HepG2 (cell line): ENCODE data around the gene TSPAN31. TPM values are rescaled to one million over a fixed set of nuclear protein-coding genes. Genes with fewer than 3 reads are reported as not detected.
A peak's percentile ranks its signal among the peaks of the same experiment; 100 is the strongest.

Experiments
- ELF4 ChIP-seq: sonication (generic); formaldehyde crosslinking; IDR thresholded peaks from 2 replicates; pipeline ENCODE4 v1.5.0; 2020; ENCODE audit warnings: missing genetic modification reagents, mild to moderate bottlenecking, moderate library complexity, borderline replicate concordance
- FOXJ3 ChIP-seq: sonication (generic); formaldehyde crosslinking; IDR thresholded peaks from 2 replicates; pipeline ENCODE4 v1.4.0; 2020; ENCODE audit warnings: missing genetic modification reagents, mild to moderate bottlenecking, borderline replicate concordance
- FOXO1 ChIP-seq: sonication (generic); formaldehyde crosslinking; IDR thresholded peaks from 2 replicates; pipeline ENCODE4 v1.4.0; 2020; ENCODE audit warnings: missing genetic modification reagents
- GLI4 ChIP-seq: sonication (generic); formaldehyde crosslinking; IDR thresholded peaks from 2 replicates; pipeline ENCODE4 v1.5.1; 2020; ENCODE audit warnings: missing genetic modification reagents, mild to moderate bottlenecking, moderate library complexity, borderline replicate concordance
- KDM2A ChIP-seq: sonication (generic); formaldehyde crosslinking; IDR thresholded peaks from 2 replicates; pipeline ENCODE4 v1.4.0; 2020; ENCODE audit warnings: low read depth, missing genetic modification reagents, borderline replicate concordance
- NAIF1 ChIP-seq: sonication (generic); formaldehyde crosslinking; IDR thresholded peaks from 2 replicates; pipeline ENCODE4 v1.5.0; 2020; ENCODE audit warnings: mild to moderate bottlenecking, missing genetic modification reagents, borderline replicate concordance
- NFE2 ChIP-seq: sonication (generic); formaldehyde crosslinking; IDR thresholded peaks from 2 replicates; pipeline ENCODE4 v1.4.0; 2020; ENCODE audit warnings: missing genetic modification reagents
- NR2C2 ChIP-seq: sonication (generic); formaldehyde crosslinking; IDR thresholded peaks from 2 replicates; pipeline ENCODE4 v1.4.0; 2020; ENCODE audit warnings: missing genetic modification reagents, mild to moderate bottlenecking, moderate library complexity, borderline replicate concordance
- NR2F2 ChIP-seq: IDR thresholded peaks from 2 replicates; pipeline ENCODE4 v1.6.1; 2012; ENCODE audit warnings: low read depth, inconsistent platforms, borderline replicate concordance
- PAX8 ChIP-seq: sonication (generic); formaldehyde crosslinking; IDR thresholded peaks from 2 replicates; pipeline ENCODE4 v1.8.0; 2022; ENCODE audit warnings: mild to moderate bottlenecking, missing genetic modification reagents, borderline replicate concordance
- POLR2G ChIP-seq: fragments of 200-400 bp; formaldehyde crosslinking; IDR thresholded peaks from 2 replicates; pipeline ENCODE4 v1.6.1; 2018; ENCODE audit warnings: mild to moderate bottlenecking, low read depth, low read length, moderate library complexity
- REPIN1 ChIP-seq: sonication (generic); formaldehyde crosslinking; IDR thresholded peaks from 2 replicates; pipeline ENCODE4 v1.8.0; 2022; ENCODE audit warnings: missing genetic modification reagents, low read depth, mild to moderate bottlenecking, borderline replicate concordance
- RFX1 ChIP-seq: fragments of 450-650 bp; IDR thresholded peaks from 2 replicates; pipeline ENCODE4 v1.6.1; 2017
- SP2 ChIP-seq: sonication (generic); formaldehyde crosslinking; IDR thresholded peaks from 2 replicates; pipeline ENCODE4 v1.5.1; 2020; ENCODE audit warnings: mild to moderate bottlenecking, missing genetic modification reagents
- ZIK1 ChIP-seq: sonication (generic); formaldehyde crosslinking; IDR thresholded peaks from 2 replicates; pipeline ENCODE4 v1.5.0; 2020; ENCODE audit warnings: mild to moderate bottlenecking, low read depth, missing genetic modification reagents, borderline replicate concordance
- ZKSCAN5 ChIP-seq: sonication (generic); formaldehyde crosslinking; IDR thresholded peaks from 2 replicates; pipeline ENCODE4 v1.5.1; 2020; ENCODE audit warnings: mild to moderate bottlenecking, missing genetic modification reagents
- ZNF501 ChIP-seq: sonication (generic); formaldehyde crosslinking; IDR thresholded peaks from 2 replicates; pipeline ENCODE4 v1.5.1; 2020; ENCODE audit warnings: mild to moderate bottlenecking, moderate library complexity, missing genetic modification reagents
- ZNF530 ChIP-seq: sonication (generic); formaldehyde crosslinking; IDR thresholded peaks from 2 replicates; pipeline ENCODE4 v1.5.0; 2020; ENCODE audit warnings: low read depth, mild to moderate bottlenecking, missing genetic modification reagents
- ZNF816 ChIP-seq: sonication (generic); formaldehyde crosslinking; IDR thresholded peaks from 2 replicates; pipeline ENCODE4 v1.8.0; 2022; ENCODE audit warnings: missing genetic modification reagents, mild to moderate bottlenecking, borderline replicate concordance
- polyA plus RNA-seq, 8 experiments: library from polyadenylated mRNA; depleted of rRNA in 3 of 8; stranded (reverse) in 7 of 8; unstranded in 1 of 8; fragments of >200 nt; fragmentation: Illumina TruSeq in 4 of 8; extraction: Trizol in 4 of 8; gene quantifications; 2 replicates each; pipeline versions ENCODE4 v1.2.1 to v1.2.3, GENCODE V29; 2011 to 2016; ENCODE audit warnings: low read depth in 4 of 8, missing spikeins in 1 of 8, mixed read lengths in 1 of 8; ENCODE audit not compliant: insufficient read depth in 1 of 8
- total RNA-seq, 5 experiments: library from RNA; depleted of rRNA; stranded (reverse); fragments of >200 nt; fragmentation: Illumina TruSeq; extraction: Trizol; gene quantifications; 2 replicates each; pipeline ENCODE4 v1.2.3, GENCODE V29; 2016; ENCODE audit warnings: low read depth in 1 of 5
- TF ChIP-seq, protein P1 (sequence below): sonication (generic); IDR thresholded peaks from 2 replicates; pipeline ENCODE4 v1.6.1; 2016; ENCODE audit warnings: low read depth, borderline replicate concordance
- TF ChIP-seq, protein P2 (sequence below): sonication (generic); formaldehyde crosslinking; IDR thresholded peaks from 2 replicates; pipeline ENCODE4 v1.4.0; 2020; ENCODE audit warnings: missing genetic modification reagents, borderline replicate concordance
- TF ChIP-seq, protein P3 (sequence below): sonication (generic); formaldehyde crosslinking; IDR thresholded peaks from 2 replicates; pipeline ENCODE4 v1.4.0; 2020; ENCODE audit warnings: mild to moderate bottlenecking, missing genetic modification reagents
- TF ChIP-seq, protein P4 (sequence below): sonication (generic); formaldehyde crosslinking; IDR thresholded peaks from 2 replicates; pipeline ENCODE4 v1.4.0; 2020; ENCODE audit warnings: missing genetic modification reagents, borderline replicate concordance
- TF ChIP-seq, protein P5 (sequence below): sonication (generic); formaldehyde crosslinking; IDR thresholded peaks from 2 replicates; pipeline ENCODE4 v1.8.1; 2023; ENCODE audit warnings: missing genetic modification reagents, mild to moderate bottlenecking, borderline replicate concordance

TSPAN31 gene
- total and polyA plus RNA-seq, 2 of the 13 experiments (the other 11 are each of a cell fraction or from before 2014, with no cell fraction given) = 10.4 to 24.6 TPM

DNA sequence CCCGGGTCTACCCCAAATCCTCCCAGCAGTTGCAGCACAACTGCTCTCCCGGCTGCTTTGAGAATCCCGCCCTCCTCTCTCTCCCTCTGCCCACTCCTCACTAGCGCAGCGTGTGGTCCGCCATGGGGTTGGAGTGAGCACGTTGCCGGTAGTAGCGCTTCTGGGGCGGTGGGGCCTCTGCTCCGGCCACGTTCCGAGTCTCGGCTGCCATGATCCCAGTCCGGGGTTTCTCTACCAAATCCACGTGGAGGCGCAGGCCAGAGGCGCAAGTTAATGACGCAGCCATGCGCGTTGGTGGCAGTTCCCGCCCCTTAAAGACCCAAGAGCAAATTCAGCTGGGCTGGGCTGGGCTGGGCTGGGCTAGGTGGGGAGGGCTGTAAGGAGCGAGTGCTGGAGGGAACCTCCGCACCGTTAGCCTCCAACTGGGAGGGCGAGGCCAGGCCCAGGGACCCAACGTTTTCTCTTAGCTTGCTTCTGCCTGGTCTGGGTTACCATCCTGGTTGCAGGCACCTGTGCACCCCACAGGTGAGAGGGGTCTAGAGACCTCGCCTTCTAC lies 27.1 kb downstream of the TSPAN31 start, which contains the start of gene METTL1 (continued):
- TF ChIP-seq, protein P1, sequence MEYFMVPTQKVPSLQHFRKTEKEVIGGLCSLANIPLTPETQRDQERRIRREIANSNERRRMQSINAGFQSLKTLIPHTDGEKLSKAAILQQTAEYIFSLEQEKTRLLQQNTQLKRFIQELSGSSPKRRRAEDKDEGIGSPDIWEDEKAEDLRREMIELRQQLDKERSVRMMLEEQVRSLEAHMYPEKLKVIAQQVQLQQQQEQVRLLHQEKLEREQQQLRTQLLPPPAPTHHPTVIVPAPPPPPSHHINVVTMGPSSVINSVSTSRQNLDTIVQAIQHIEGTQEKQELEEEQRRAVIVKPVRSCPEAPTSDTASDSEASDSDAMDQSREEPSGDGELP = peak; percentile 87; the same call in 1 of the 2 replicates
- peak; percentile 12; the same call in 1 of the 2 replicates for TF ChIP-seq FOXO1 (CRISPR knock-in tag)
- no peak for TF ChIP-seq RFX1
- no peak for TF ChIP-seq SP2 (CRISPR knock-in tag)
- TF ChIP-seq ZKSCAN5 = no peak
- TF ChIP-seq ZIK1 (CRISPR knock-in tag) = no peak
- no peak for TF ChIP-seq FOXJ3 (CRISPR knock-in tag)
- TF ChIP-seq, protein P2, sequence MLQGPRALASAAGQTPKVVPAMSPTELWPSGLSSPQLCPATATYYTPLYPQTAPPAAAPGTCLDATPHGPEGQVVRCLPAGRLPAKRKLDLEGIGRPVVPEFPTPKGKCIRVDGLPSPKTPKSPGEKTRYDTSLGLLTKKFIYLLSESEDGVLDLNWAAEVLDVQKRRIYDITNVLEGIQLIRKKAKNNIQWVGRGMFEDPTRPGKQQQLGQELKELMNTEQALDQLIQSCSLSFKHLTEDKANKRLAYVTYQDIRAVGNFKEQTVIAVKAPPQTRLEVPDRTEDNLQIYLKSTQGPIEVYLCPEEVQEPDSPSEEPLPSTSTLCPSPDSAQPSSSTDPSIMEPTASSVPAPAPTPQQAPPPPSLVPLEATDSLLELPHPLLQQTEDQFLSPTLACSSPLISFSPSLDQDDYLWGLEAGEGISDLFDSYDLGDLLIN (CRISPR knock-in tag) = no peak
- peak; percentile 93 for TF ChIP-seq POLR2G
- peak; percentile 57; the same call in 1 of the 2 replicates for TF ChIP-seq NAIF1 (CRISPR knock-in tag)
- no peak for TF ChIP-seq NFE2 (CRISPR knock-in tag)
- TF ChIP-seq NR2F2 = no peak
- TF ChIP-seq GLI4 = no peak; the same call in 1 of the 2 replicates
- TF ChIP-seq, protein P3, sequence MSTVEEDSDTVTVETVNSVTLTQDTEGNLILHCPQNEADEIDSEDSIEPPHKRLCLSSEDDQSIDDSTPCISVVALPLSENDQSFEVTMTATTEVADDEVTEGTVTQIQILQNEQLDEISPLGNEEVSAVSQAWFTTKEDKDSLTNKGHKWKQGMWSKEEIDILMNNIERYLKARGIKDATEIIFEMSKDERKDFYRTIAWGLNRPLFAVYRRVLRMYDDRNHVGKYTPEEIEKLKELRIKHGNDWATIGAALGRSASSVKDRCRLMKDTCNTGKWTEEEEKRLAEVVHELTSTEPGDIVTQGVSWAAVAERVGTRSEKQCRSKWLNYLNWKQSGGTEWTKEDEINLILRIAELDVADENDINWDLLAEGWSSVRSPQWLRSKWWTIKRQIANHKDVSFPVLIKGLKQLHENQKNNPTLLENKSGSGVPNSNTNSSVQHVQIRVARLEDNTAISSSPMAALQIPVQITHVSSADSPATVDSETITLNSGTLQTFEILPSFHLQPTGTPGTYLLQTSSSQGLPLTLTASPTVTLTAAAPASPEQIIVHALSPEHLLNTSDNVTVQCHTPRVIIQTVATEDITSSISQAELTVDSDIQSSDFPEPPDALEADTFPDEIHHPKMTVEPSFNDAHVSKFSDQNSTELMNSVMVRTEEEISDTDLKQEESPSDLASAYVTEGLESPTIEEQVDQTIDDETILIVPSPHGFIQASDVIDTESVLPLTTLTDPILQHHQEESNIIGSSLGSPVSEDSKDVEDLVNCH (CRISPR knock-in tag) = no peak; the same call in 1 of the 2 replicates
- TF ChIP-seq ELF4 = peak; percentile 86; the same call in 1 of the 2 replicates
- TF ChIP-seq KDM2A (CRISPR knock-in tag) = peak; percentile 78; the same call in 1 of the 2 replicates
- TF ChIP-seq ZNF530 (CRISPR knock-in tag) = no peak
- TF ChIP-seq ZNF816 (CRISPR knock-in tag) = no peak; the same call in 1 of the 2 replicates
- TF ChIP-seq, protein P4, sequence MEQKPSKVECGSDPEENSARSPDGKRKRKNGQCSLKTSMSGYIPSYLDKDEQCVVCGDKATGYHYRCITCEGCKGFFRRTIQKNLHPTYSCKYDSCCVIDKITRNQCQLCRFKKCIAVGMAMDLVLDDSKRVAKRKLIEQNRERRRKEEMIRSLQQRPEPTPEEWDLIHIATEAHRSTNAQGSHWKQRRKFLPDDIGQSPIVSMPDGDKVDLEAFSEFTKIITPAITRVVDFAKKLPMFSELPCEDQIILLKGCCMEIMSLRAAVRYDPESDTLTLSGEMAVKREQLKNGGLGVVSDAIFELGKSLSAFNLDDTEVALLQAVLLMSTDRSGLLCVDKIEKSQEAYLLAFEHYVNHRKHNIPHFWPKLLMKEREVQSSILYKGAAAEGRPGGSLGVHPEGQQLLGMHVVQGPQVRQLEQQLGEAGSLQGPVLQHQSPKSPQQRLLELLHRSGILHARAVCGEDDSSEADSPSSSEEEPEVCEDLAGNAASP (CRISPR knock-in tag) = peak; percentile 16; the same call in 1 of the 2 replicates
- TF ChIP-seq, protein P5, sequence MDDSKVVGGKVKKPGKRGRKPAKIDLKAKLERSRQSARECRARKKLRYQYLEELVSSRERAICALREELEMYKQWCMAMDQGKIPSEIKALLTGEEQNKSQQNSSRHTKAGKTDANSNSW (CRISPR knock-in tag) = no peak
- TF ChIP-seq ZNF501 (CRISPR knock-in tag) = peak; percentile 96
- TF ChIP-seq REPIN1 (CRISPR knock-in tag) = peak; percentile 98
- TF ChIP-seq NR2C2 (CRISPR knock-in tag) = peak; percentile 80
- peak; percentile 79; the same call in 1 of the 2 replicates for TF ChIP-seq PAX8 (CRISPR knock-in tag)
